ENCODE results near the gene LAMB3.

DNA sequence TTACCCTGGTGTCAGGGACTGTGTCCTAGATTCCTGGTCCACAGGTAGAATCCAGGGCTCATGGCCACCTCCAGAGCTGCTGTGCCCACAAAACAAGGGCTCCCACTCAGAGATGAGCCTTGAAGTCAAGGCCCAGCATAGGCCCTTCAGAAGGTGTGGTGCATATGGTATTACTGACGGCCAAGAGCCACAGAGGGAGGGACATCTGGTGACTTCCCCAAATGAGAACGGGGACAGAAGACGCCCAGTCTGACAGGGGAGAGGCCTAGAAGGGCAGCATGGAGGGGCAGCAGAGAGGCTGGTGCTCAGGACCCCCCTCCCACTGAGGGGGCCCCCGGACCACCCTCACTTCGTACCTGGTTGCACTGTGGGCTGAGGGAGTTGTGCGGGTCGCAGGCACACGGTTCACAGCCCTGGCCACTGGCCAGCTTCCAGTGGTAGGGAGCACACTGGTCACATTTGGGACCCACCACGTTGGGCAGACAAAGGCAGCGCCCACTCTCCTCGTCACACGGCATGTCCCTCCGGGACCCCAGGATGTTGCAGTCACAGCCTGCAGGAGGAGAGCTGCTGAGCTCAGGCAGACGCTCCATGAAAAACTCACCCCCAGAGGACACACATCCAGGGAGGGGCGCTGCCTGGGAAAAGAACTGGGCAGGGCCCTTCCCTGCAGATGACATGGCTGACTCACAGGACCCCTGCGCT lies 25.0 kb downstream of the LAMB3 start:
- TF ChIP-seq, protein P1, sequence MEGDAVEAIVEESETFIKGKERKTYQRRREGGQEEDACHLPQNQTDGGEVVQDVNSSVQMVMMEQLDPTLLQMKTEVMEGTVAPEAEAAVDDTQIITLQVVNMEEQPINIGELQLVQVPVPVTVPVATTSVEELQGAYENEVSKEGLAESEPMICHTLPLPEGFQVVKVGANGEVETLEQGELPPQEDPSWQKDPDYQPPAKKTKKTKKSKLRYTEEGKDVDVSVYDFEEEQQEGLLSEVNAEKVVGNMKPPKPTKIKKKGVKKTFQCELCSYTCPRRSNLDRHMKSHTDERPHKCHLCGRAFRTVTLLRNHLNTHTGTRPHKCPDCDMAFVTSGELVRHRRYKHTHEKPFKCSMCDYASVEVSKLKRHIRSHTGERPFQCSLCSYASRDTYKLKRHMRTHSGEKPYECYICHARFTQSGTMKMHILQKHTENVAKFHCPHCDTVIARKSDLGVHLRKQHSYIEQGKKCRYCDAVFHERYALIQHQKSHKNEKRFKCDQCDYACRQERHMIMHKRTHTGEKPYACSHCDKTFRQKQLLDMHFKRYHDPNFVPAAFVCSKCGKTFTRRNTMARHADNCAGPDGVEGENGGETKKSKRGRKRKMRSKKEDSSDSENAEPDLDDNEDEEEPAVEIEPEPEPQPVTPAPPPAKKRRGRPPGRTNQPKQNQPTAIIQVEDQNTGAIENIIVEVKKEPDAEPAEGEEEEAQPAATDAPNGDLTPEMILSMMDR (IDR thresholded peaks at IDR 0.05), result no peak
- no peak for TF ChIP-seq EZH2 (IDR thresholded peaks at IDR 0.05; ENCODE audit: borderline replicate concordance, insufficient read depth, low read depth, low read length, poor library complexity, severe bottlenecking)
